Trophoblast cell (in vitro differentiated cells and primary cell): ENCODE data around the gene IFI27L2.

Experiments used
- DNase-seq, 2 donors: peaks; one replicate each; pipeline ENCODE4 v3.0.0-alpha.2; 2016
- H2AFZ ChIP-seq: 2 replicates; pipeline ENCODE4 v1.6.1; 2013; ENCODE audit warnings: low read length, moderate library complexity, mild to moderate bottlenecking; ENCODE audit not compliant: insufficient read depth, poor library complexity
- H2AK5ac ChIP-seq: 2 replicates; pipeline ENCODE4 v1.6.1; 2013; ENCODE audit warnings: mild to moderate bottlenecking, low read length
- H2BK120ac ChIP-seq: 2 replicates; pipeline ENCODE4 v1.6.1; 2013; ENCODE audit warnings: low read length, mild to moderate bottlenecking, moderate library complexity; ENCODE audit not compliant: insufficient read depth, poor library complexity
- H2BK12ac ChIP-seq: 2 replicates; pipeline ENCODE4 v1.6.1; 2013; ENCODE audit warnings: mild to moderate bottlenecking, low read length, moderate library complexity
- H2BK5ac ChIP-seq: 2 replicates; pipeline ENCODE4 v1.6.1; 2013; ENCODE audit warnings: low read length, low read depth, moderate library complexity, mild to moderate bottlenecking; ENCODE audit not compliant: poor library complexity
- H3K14ac ChIP-seq: 2 replicates; pipeline ENCODE4 v1.6.1; 2013; ENCODE audit warnings: mild to moderate bottlenecking, low read length
- H3K18ac ChIP-seq: 2 replicates; pipeline ENCODE4 v1.6.1; 2013; ENCODE audit warnings: mild to moderate bottlenecking, low read length
- H3K23ac ChIP-seq: 2 replicates; pipeline ENCODE4 v1.6.1; 2013; ENCODE audit warnings: low read length
- H3K27ac ChIP-seq: 2 replicates; pipeline ENCODE4 v1.5.1; 2013; ENCODE audit warnings: low read depth, mild to moderate bottlenecking, inconsistent platforms, low read length, moderate library complexity
- H3K27me3 ChIP-seq: 2 replicates; pipeline ENCODE4 v1.6.1; 2013; ENCODE audit warnings: inconsistent platforms, mild to moderate bottlenecking, low read length, moderate library complexity; ENCODE audit not compliant: insufficient read depth
- H3K36me3 ChIP-seq, 2 experiments: 1 replicate in 1 of 2; 2 replicates in 1 of 2; pipeline ENCODE4 v1.6.1; 2013; ENCODE audit warnings: low read length in 2 of 2, mild to moderate bottlenecking in 2 of 2, moderate library complexity in 1 of 2; ENCODE audit not compliant: insufficient read depth in 2 of 2, control insufficient read depth in 1 of 2
- H3K4ac ChIP-seq: 2 replicates; pipeline ENCODE4 v1.6.1; 2013; ENCODE audit warnings: low read depth, mild to moderate bottlenecking, low read length, moderate library complexity
- H3K4me1 ChIP-seq, 2 experiments: 1 replicate in 1 of 2; 2 replicates in 1 of 2; pipeline ENCODE4 v1.6.1; 2013; ENCODE audit warnings: low read length in 2 of 2, mild to moderate bottlenecking in 2 of 2, moderate library complexity in 1 of 2; ENCODE audit not compliant: insufficient read depth in 2 of 2, control insufficient read depth in 1 of 2
- H3K4me2 ChIP-seq: 2 replicates; pipeline ENCODE4 v1.6.1; 2013; ENCODE audit warnings: inconsistent platforms, mild to moderate bottlenecking, low read length, moderate library complexity
- H3K4me3 ChIP-seq: 2 replicates; pipeline ENCODE4 v1.5.1; 2013; ENCODE audit warnings: mild to moderate bottlenecking, low read depth, low read length, inconsistent platforms
- H3K79me1 ChIP-seq: one replicate; pipeline ENCODE4 v1.6.1; 2013; ENCODE audit warnings: low read length
- H3K79me2 ChIP-seq: 2 replicates; pipeline ENCODE4 v1.6.1; 2013; ENCODE audit warnings: low read length, mild to moderate bottlenecking; ENCODE audit not compliant: control insufficient read depth, insufficient read depth, poor library complexity
- H3K9ac ChIP-seq: 2 replicates; pipeline ENCODE4 v1.6.1; 2013; ENCODE audit warnings: mild to moderate bottlenecking, low read length
- H3K9me3 ChIP-seq: 2 replicates; pipeline ENCODE4 v1.6.1; 2013; ENCODE audit warnings: low read depth, mild to moderate bottlenecking, control low read depth, inconsistent platforms, low read length; ENCODE audit not compliant: insufficient read depth
- H4K12ac ChIP-seq: 2 replicates; pipeline ENCODE4 v1.6.1; 2013; ENCODE audit warnings: low read depth, mild to moderate bottlenecking, low read length, moderate library complexity
- H4K8ac ChIP-seq: 2 replicates; pipeline ENCODE4 v1.6.1; 2013; ENCODE audit warnings: low read depth, mild to moderate bottlenecking, low read length, moderate library complexity
- H4K91ac ChIP-seq: one replicate; pipeline ENCODE4 v1.6.1; 2013; ENCODE audit warnings: low read depth, mild to moderate bottlenecking, low read length, moderate library complexity
- WGBS: extraction: QIAGEN DNeasy Blood & Tissue Kit; methylation state at CpG from one replicate; pipeline ENCODE4 v1.1.7; 2013; ENCODE audit warnings: missing lambda C conversion rate; ENCODE audit not compliant: insufficient read length, insufficient coverage; ENCODE audit errors: extremely low coverage; 5-methylcytosine and 5-hydroxymethylcytosine counted together

The IFI27L2 gene

DNA sequence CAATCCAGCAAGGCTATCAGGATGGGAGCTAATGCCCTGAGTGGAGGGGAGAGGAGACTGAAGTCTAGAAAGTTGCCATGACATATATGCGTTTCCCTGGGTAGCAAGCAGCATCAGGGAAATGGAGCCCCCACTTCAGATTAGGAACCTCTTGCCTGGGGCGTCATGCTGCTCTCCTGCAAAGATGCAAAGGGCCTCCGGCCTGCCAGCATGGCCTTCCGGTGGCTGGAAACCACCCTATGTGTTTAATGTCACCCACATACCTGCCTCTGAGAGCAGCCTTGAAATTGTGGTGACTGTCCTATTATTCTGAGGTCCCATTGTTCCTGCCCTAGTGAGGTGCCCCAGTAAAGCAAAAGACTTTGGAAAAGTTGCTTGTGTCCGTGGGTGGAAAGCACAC is 10.0 kb upstream of the IFI27L2 start:
- H3K23ac ChIP-seq = no peak overlapping the region
- no peak overlapping the region for H4K8ac ChIP-seq
- H2BK5ac ChIP-seq = no peak overlapping the region
- H3K14ac ChIP-seq = no peak overlapping the region
- no peaks in the 10 kb centered on the region for H3K79me2 ChIP-seq
- H3K9ac ChIP-seq = no peak overlapping the region
- H3K4me2 ChIP-seq = no peak overlapping the region
- no peak overlapping the region for H2AFZ ChIP-seq
- H3K9me3 ChIP-seq = peaks cover 1% of the 10 kb centered on the region
- no peak overlapping the region for H3K4ac ChIP-seq
- H3K18ac ChIP-seq = no peak overlapping the region
- H3K27me3 ChIP-seq = no peaks in the 10 kb centered on the region
- WGBS = no CpG with 5 or more reads among the region's 5 CpGs
- no peak overlapping the region for H4K12ac ChIP-seq
- H2BK12ac ChIP-seq = no peak overlapping the region
- H3K4me1 ChIP-seq = no peaks in the 10 kb centered on the region
- H3K27ac ChIP-seq = no peak overlapping the region
- no peak overlapping the region for H3K4me3 ChIP-seq
- no peak overlapping the region for H2AK5ac ChIP-seq
- H3K79me1 ChIP-seq = no peaks in the 10 kb centered on the region
- no peak overlapping the region for H4K91ac ChIP-seq
- no peaks in the 10 kb centered on the region for H3K36me3 ChIP-seq
- H2BK120ac ChIP-seq = no peak overlapping the region
- DNase-seq = no peak

DNA sequence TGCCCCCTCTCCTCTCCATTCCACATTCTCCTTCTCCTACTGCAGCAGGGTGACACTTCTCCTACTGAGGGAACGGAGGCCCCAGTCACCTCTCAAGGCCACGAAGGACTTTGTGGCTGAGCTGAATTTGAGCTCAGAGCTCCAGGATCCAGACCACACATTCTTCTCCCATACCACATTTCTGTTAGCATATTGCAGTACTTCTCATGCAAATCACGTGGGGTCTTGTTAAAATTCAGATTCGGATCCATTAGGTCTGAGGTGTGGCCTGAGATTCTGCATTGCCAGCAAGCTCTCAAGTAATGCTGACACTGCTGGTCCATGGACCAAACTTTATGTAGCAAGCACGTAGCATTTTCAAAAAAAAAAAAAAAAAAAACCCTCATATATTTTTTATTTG is 9.6 kb upstream of the IFI27L2 start:
- Histone ChIP-seq H2AFZ (no peak overlapping the region), H2BK12ac (no peak overlapping the region), H3K23ac (no peak overlapping the region), H2BK120ac (no peak overlapping the region), H3K27me3 (no peaks in the 10 kb centered on the region), H2BK5ac (no peak overlapping the region), H3K9me3 (peaks cover 1% of the 10 kb centered on the region), H3K36me3 (no peaks in the 10 kb centered on the region), H3K27ac (no peak overlapping the region), H4K12ac (no peak overlapping the region), H3K18ac (no peak overlapping the region), H2AK5ac (no peak overlapping the region), H3K79me2 (no peaks in the 10 kb centered on the region), H3K9ac (no peak overlapping the region), H3K4ac (no peak overlapping the region), H3K4me2 (no peak overlapping the region), H4K8ac (no peak overlapping the region), H3K14ac (no peak overlapping the region), H3K79me1 (no peaks in the 10 kb centered on the region), H3K4me3 (no peak overlapping the region), H3K4me1 (no peaks in the 10 kb centered on the region), H4K91ac (no peak overlapping the region)
- no peak for DNase-seq
- WGBS = no CpG with 5 or more reads among the region's 5 CpGs

DNA sequence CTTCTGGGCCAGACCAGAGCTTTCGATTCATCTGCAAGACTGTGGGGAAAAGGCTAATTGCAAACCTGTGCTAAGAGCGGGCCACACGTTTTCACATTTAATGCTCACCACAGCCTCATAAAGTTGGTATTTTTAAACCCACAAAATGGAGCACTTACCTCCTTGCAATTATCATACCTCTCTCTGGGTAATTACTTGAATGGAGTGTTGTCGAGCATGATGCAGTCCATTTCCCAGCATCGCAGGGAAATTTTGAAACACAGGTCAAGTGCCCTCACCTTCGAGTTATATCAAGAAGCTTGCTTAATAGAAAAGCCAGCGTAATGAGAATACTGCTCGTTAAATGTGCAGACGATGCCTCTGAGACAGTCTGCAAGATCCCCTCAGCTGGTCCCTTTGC is 8.8 kb upstream of the IFI27L2 start:
- no peak overlapping the region for H2BK12ac ChIP-seq
- DNase-seq = no peak
- H2BK5ac ChIP-seq = no peak overlapping the region
- H2AK5ac ChIP-seq = no peak overlapping the region
- H2AFZ ChIP-seq = no peak overlapping the region
- no peaks in the 10 kb centered on the region for H3K4me1 ChIP-seq
- no peak overlapping the region for H4K8ac ChIP-seq
- no CpG with 5 or more reads among the region's 9 CpGs for WGBS
- no peaks in the 10 kb centered on the region for H3K79me1 ChIP-seq
- H3K23ac ChIP-seq = no peak overlapping the region
- no peak overlapping the region for H3K4me2 ChIP-seq
- no peaks in the 10 kb centered on the region for H3K79me2 ChIP-seq
- H2BK120ac ChIP-seq = no peak overlapping the region
- H3K4me3 ChIP-seq = no peak overlapping the region
- no peak overlapping the region for H3K14ac ChIP-seq
- H3K27ac ChIP-seq = no peak overlapping the region
- no peak overlapping the region for H3K18ac ChIP-seq
- H3K9ac ChIP-seq = no peak overlapping the region
- H3K4ac ChIP-seq = no peak overlapping the region
- peaks cover 1% of the 10 kb centered on the region for H3K9me3 ChIP-seq
- no peak overlapping the region for H4K12ac ChIP-seq
- H4K91ac ChIP-seq = no peak overlapping the region
- H3K36me3 ChIP-seq = no peaks in the 10 kb centered on the region
- no peaks in the 10 kb centered on the region for H3K27me3 ChIP-seq

- no peak overlapping the region for H2AFZ ChIP-seq
- no peaks in the 10 kb centered on the region for H3K27me3 ChIP-seq
- H4K8ac ChIP-seq = no peak overlapping the region
- no peak overlapping the region for H2BK12ac ChIP-seq
- DNase-seq = peak; percentile 77 to 96
- no peak overlapping the region for H3K4me2 ChIP-seq
- no peak overlapping the region for H3K4me3 ChIP-seq
- H3K79me1 ChIP-seq = no peaks in the 10 kb centered on the region
- no peak overlapping the region for H3K9ac ChIP-seq
- no peaks in the 10 kb centered on the region for H3K4me1 ChIP-seq
- no peaks in the 10 kb centered on the region for H3K79me2 ChIP-seq
- no peak overlapping the region for H3K14ac ChIP-seq
- no peaks in the 10 kb centered on the region for H3K36me3 ChIP-seq
- H3K9me3 ChIP-seq = peaks cover 1% of the 10 kb centered on the region
- no CpG with 5 or more reads among the region's 18 CpGs for WGBS
- H2BK120ac ChIP-seq = no peak overlapping the region
- H4K91ac ChIP-seq = no peak overlapping the region
- H3K18ac ChIP-seq = no peak overlapping the region
- no peak overlapping the region for H3K4ac ChIP-seq
- no peak overlapping the region for H2AK5ac ChIP-seq
- H3K23ac ChIP-seq = no peak overlapping the region
- H3K27ac ChIP-seq = no peak overlapping the region
- no peak overlapping the region for H2BK5ac ChIP-seq
- H4K12ac ChIP-seq = no peak overlapping the region
Observed at GRCh38 chr14:94136575-94137331, 7.3 kb upstream of the IFI27L2 start.
